ENCODE results near the gene GPC6.

The GPC6 gene

GRCh38 chr13:93708308-93709075 lies 481.9 kb downstream of the GPC6 start:
- DNase-seq = no peak

DNA sequence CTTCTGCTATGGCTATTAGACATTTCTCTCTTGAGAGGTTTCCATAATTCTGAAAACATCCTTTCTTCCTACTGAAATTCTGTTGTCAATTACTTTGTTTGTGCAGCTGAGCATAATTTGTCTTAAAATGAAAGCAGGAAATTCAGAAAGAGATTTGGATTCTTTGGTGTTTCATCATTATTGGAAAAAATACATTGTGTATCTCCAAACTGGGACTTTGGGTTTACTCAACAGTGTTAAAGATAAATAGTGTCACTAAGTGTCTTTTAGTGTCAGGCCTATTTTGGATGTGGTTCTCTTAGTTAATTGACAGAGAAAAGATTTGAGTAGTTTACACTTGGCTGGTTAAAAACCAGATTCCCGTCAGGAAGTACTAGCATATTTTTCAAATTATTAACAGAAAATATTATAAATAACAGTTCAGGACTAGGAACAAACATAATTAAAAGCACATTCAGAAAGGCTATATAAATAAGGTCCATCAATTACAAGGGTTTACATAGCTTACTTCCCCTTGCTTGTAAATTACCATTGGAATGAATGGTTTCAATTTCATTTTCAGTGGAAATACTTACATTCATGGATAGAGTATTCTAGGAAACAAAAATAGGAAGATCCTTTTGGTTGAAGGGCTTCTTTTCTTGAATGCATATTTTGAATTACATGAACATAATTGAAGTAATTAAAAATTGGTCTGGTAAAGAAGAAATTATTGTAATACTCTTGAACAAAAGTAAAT lies 483.1 kb downstream of the GPC6 start:
- no peak for DNase-seq

GRCh38 chr13:93714171-93714570 lies 487.6 kb downstream of the GPC6 start:
- no peak for DNase-seq

DNA sequence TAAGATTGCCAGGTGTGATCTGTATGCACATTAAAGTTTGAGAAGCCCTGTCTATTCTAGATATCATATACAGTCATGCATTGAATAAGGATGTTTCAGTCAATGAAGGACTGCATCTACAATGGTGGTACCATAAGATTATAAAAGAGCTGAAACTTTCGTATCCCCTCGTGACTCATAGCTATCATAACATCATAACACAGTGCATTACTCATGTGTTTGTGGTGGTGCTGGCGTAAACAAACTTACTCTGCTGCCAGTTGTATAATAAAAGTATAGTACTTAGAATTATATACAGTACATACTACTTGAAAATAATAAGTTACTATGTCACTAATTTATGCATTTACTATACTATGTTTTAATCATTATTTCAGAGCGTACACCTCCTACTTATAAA lies 489.3 kb downstream of the GPC6 start:
- DNase-seq = no peak

GRCh38 chr13:93716623-93717022 lies 490.0 kb downstream of the GPC6 start:
- DNase-seq = no peak

DNA sequence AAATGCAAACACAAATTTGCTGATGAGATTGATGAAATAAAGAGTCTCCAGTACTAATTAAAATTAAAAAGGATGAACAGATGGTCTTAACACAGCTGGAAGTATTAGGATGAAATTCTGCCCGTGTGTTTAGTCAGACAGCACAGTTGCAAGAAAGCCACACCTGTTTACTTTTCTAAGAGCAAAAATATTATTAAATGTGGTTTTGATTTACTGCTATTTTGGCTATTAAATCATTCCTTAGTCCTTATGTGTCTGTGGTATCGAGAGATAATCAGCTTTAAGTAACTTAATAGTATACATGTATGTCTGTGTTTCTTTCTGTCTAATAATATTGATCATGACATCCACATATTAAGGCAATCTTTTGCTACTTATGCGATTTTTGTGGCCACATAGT lies 494.9 kb downstream of the GPC6 start:
- DNase-seq = no peak

DNA sequence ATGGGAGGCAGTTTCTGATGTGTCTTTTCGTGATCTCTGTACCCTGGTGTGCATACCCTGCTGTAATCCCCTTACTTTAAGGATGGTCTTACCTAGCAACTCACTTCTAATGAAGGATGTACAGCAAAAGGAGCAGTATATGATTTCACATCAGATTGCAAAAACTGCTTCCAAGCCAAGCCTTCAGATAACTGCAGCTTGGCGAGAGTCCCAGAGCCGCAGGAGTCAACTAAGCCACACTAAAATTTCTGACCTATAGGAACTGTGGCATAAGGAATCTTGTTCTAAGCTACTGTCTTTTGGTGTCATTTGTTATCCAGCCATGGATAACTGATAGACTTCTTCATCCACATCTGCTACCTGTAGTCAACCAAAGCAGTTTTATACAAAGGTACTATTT lies 496.7 kb downstream of the GPC6 start:
- DNase-seq = no peak

- no peak for DNase-seq
Measured at GRCh38 chr13:93724187-93724586, 497.6 kb downstream of the GPC6 start.

- DNase-seq = no peak
Measured at GRCh38 chr13:93726173-93726957, 499.8 kb downstream of the GPC6 start.

GRCh38 chr13:93727211-93728141 lies 500.9 kb downstream of the GPC6 start:
- no peak for DNase-seq

GRCh38 chr13:93729383-93729782 lies 502.8 kb downstream of the GPC6 start:
- DNase-seq = no peak

- DNase-seq = no peak
Measured at GRCh38 chr13:93730780-93731179, 504.2 kb downstream of the GPC6 start.

DNA sequence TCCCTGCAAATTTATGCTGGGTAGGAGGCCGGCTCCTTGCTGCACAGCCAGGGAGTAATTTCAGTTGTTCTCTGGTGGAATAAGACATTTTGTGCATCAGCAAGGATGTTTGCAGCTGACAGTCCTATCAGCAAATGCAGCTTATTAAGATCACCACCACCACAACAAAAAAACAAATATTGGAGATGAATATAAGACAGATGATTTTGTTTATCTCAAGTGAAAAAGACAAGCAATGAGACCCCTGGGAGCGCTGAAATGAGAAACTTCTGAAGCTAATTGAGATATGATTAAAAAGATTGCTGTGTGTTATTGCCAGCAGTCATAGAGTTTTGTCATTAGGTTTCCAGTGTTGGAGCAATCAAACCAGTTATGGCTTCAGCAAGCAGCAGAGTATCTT lies 505.6 kb downstream of the GPC6 start:
- DNase-seq = no peak

DNA sequence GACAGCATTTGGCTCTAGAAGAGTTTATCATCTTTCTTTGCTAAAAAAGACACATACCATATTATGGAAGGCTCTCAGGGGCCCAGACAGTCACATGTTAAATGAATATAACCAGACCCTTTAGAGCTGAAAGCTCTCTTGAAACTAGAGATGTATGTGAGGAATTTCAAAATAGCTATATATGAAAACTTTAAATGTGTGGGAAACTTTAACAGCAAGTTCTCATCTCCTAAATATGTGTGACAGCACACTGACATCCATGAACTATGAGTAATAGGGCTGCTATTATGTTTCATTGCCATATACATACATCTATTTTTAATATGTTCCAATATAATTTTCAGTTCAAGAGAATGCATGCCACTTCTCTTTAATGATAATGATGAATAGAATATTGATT lies 509.5 kb downstream of the GPC6 start:
- DNase-seq = no peak

DNA sequence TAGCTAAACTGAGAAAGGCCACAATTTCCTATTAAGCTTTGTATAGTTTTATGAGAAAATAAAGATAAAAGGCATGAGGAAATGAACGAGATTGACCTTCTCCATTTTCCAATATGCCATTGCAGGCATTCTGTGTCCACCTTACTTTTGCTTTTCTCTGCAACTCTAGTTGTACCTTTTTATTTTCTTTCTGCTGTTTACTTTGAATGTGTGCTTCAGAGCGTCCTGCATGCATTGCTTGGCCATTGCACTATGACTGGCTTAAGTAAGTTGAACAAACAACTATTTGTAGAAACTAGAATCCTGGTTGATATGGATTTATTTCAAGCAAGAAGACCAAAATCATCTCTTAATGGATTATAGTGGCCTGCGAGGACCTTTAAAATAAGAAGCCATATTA lies 510.3 kb downstream of the GPC6 start:
- no peak for DNase-seq

DNA sequence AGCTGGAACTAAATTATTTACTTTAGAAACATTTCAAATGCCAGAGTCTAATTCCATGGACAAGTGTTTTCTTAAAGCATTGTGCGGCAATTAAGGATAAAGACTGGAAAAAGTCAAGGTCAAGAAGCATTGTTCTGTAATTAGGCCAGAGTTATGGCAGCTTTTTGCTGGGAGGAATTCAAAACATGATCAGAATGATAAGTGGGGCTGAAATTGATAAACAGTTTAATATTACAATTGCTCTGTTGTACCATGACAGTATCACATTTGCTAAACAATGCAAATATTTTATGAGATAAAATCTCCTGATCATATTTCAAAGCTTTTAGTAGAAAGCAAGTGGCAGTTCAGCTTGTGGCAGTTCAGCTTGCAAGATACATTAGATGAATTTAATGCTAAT lies 513.7 kb downstream of the GPC6 start:
- no peak for DNase-seq

GRCh38 chr13:93744033-93744432 lies 517.4 kb downstream of the GPC6 start:
- DNase-seq = no peak

DNA sequence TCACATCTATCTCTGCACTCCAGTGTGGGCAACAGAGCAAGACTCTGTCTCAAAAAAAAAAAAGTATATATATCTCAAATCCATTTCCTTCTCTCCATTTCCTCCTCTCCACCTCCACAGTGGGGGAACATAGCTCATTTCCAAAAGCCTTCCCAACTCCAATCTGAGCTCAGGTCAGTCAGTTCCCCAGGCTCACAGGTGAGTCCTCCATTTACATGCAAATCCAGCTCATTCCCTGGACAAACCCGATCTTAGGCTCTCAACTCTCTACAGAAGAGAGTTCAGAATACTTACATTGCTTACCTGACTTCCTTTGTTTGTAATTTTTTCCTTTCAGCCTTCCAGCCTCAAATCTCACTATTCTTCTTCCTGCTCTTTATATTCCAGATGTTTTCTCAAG lies 518.3 kb downstream of the GPC6 start:
- no peak for DNase-seq

DNA sequence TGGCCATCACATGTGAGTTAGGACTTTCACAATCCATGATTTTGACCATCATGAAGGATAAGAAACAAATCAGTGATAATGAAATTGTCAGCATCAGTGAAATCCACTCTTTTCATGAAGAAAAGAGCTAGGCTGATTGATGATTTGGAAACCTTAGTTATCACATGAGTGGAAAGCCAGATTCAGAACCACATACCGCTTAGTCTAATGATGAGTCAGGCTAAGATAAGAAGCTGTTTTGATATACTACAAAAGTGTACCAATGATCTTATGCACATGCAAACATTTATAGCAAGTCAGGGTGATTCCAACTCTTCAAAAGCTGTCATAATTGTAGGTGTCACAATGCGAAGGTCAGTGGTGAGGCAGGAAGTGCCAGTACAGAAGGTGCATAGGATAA lies 519.3 kb downstream of the GPC6 start:
- no peak for DNase-seq

GRCh38 chr13:93746589-93746988 lies 520.0 kb downstream of the GPC6 start:
- DNase-seq = no peak

DNA sequence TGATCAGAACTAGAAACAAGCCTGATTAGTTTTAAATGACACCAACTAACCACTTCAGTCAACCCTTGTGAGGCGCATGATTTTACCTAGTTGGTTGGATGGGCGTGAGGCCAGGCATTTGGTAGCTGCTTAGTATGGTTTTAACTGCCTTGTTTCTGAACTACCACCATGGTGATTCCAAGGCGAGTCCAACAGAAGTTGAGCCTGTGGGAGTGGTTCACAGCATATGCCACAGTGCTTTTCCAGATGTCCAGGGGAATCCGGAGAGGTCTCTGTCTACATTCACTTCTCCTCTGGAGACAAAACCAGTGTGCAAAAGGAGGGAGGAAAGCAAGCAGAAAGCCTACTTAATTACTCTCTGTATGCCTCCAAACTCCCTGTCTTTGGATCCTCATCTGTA lies 524.1 kb downstream of the GPC6 start:
- no peak for DNase-seq

- no peak for DNase-seq
Measured at GRCh38 chr13:93751117-93751516, 524.5 kb downstream of the GPC6 start.

- no peak for DNase-seq
Measured at GRCh38 chr13:93752541-93752940, 525.9 kb downstream of the GPC6 start.
